HepG2 (cell line): Measurements from ENCODE around the gene AQP10. TPM values are rescaled to one million over a fixed set of nuclear protein-coding genes. Genes with fewer than 3 reads are reported as not detected.

Experiments used
- CAMTA2 ChIP-seq: sonication (generic); formaldehyde crosslinking; IDR thresholded peaks from 2 replicates; pipeline ENCODE4 v1.4.0; 2020; ENCODE audit warnings: mild to moderate bottlenecking, missing genetic modification reagents, borderline replicate concordance
- DNMT1 ChIP-seq: sonication (generic); formaldehyde crosslinking; IDR thresholded peaks from 2 replicates; pipeline ENCODE4 v1.5.1; 2020; ENCODE audit warnings: mild to moderate bottlenecking, missing genetic modification reagents
- GABPB1 ChIP-seq: IDR thresholded peaks from 2 replicates; pipeline ENCODE4 v1.6.1; 2016; ENCODE audit warnings: mild to moderate bottlenecking, missing genetic modification reagents, moderate library complexity, missing compliant biosample characterization
- IRF1 ChIP-seq: sonication (generic); formaldehyde crosslinking; IDR thresholded peaks from 2 replicates; pipeline ENCODE4 v1.4.0; 2020; ENCODE audit warnings: low read depth, mild to moderate bottlenecking, missing genetic modification reagents
- LCORL ChIP-seq, 2 experiments: fragments of 450-650 bp in 1 of 2; sonication (generic) in 1 of 2; formaldehyde crosslinking in 1 of 2; IDR thresholded peaks; 2 replicates each; pipeline versions ENCODE4 v1.5.0 to v1.6.1; 2017 to 2020; ENCODE audit warnings: antibody characterized with exemption in 1 of 2, missing genetic modification reagents in 1 of 2
- MATR3 ChIP-seq: sonication (generic); formaldehyde crosslinking; IDR thresholded peaks from 2 replicates; pipeline ENCODE4 v1.4.0; 2020; ENCODE audit warnings: missing genetic modification reagents
- MEIS2 ChIP-seq: sonication (generic); formaldehyde crosslinking; IDR thresholded peaks from 2 replicates; pipeline ENCODE4 v1.9.0; 2021; ENCODE audit warnings: mild to moderate bottlenecking, missing genetic modification reagents
- NCOA5 ChIP-seq: sonication (generic); formaldehyde crosslinking; IDR thresholded peaks from 2 replicates; pipeline ENCODE4 v1.4.0; 2020; ENCODE audit warnings: missing genetic modification reagents
- NFE2L1 ChIP-seq: sonication (generic); formaldehyde crosslinking; IDR thresholded peaks from 2 replicates; pipeline ENCODE4 v1.4.0; 2020; ENCODE audit warnings: missing genetic modification reagents, mild to moderate bottlenecking, borderline replicate concordance
- PRDM15 ChIP-seq: sonication (generic); formaldehyde crosslinking; IDR thresholded peaks from 2 replicates; pipeline ENCODE4 v1.4.0; 2020; ENCODE audit warnings: missing genetic modification reagents
- RELA ChIP-seq: sonication (generic); formaldehyde crosslinking; IDR thresholded peaks from 2 replicates; pipeline ENCODE4 v1.4.0; 2020; ENCODE audit warnings: missing genetic modification reagents
- SMARCC2 ChIP-seq: fragments of 450-650 bp; IDR thresholded peaks from 2 replicates; pipeline ENCODE4 v1.6.1; 2017; ENCODE audit warnings: antibody characterized with exemption, mild to moderate bottlenecking
- ZNF224 ChIP-seq: sonication (generic); formaldehyde crosslinking; IDR thresholded peaks from 2 replicates; pipeline ENCODE4 v1.5.0; 2020; ENCODE audit warnings: mild to moderate bottlenecking, missing genetic modification reagents
- ZNF441 ChIP-seq: sonication (generic); formaldehyde crosslinking; IDR thresholded peaks from 2 replicates; pipeline ENCODE4 v1.7.0; 2021; ENCODE audit warnings: missing genetic modification reagents, borderline replicate concordance
- ZNF513 ChIP-seq: sonication (generic); formaldehyde crosslinking; conservative IDR thresholded peaks from 2 replicates; pipeline ENCODE4 v1.5.0; 2020; ENCODE audit warnings: missing genetic modification reagents
- ZNF543 ChIP-seq: sonication (generic); formaldehyde crosslinking; IDR thresholded peaks from 2 replicates; pipeline ENCODE4 v1.4.0; 2020; ENCODE audit warnings: mild to moderate bottlenecking, missing genetic modification reagents
- ZNF549 ChIP-seq: sonication (generic); formaldehyde crosslinking; IDR thresholded peaks from 2 replicates; pipeline ENCODE4 v1.5.0; 2020; ENCODE audit warnings: missing genetic modification reagents
- ZNF609 ChIP-seq: sonication (generic); formaldehyde crosslinking; IDR thresholded peaks from 2 replicates; pipeline ENCODE4 v1.4.0; 2020; ENCODE audit warnings: mild to moderate bottlenecking, missing genetic modification reagents, borderline replicate concordance
- ZSCAN25 ChIP-seq: sonication (generic); formaldehyde crosslinking; IDR thresholded peaks from 2 replicates; pipeline ENCODE4 v1.8.0; 2022; ENCODE audit warnings: mild to moderate bottlenecking, missing genetic modification reagents
- polyA plus RNA-seq, 8 experiments: library from polyadenylated mRNA; depleted of rRNA in 3 of 8; stranded (reverse) in 7 of 8; unstranded in 1 of 8; fragments of >200 nt; fragmentation: Illumina TruSeq in 4 of 8; extraction: Trizol in 4 of 8; gene quantifications; 2 replicates each; pipeline versions ENCODE4 v1.2.1 to v1.2.3, GENCODE V29; 2011 to 2016; ENCODE audit warnings: low read depth in 4 of 8, missing spikeins in 1 of 8, mixed read lengths in 1 of 8; ENCODE audit not compliant: insufficient read depth in 1 of 8
- total RNA-seq, 5 experiments: library from RNA; depleted of rRNA; stranded (reverse); fragments of >200 nt; fragmentation: Illumina TruSeq; extraction: Trizol; gene quantifications; 2 replicates each; pipeline ENCODE4 v1.2.3, GENCODE V29; 2016; ENCODE audit warnings: low read depth in 1 of 5

AQP10 gene
- total and polyA plus RNA-seq, 2 of the 13 experiments (the other 11 are each of a cell fraction or from before 2014, with no cell fraction given), result 0.30 TPM; not detected in 1

- TF ChIP-seq ZNF513 (CRISPR knock-in tag) (no peak), NCOA5 (no peak), ZNF549 (CRISPR knock-in tag) (no peak), MATR3 (no peak), SMARCC2 (no peak), NFE2L1 (no peak), ZNF441 (CRISPR knock-in tag) (no peak), LCORL (IDR thresholded peaks at IDR 0.05) (no peak), LCORL (CRISPR knock-in tag; IDR thresholded peaks at IDR 0.05) (peak; percentile 60), ZSCAN25 (CRISPR knock-in tag) (no peak), IRF1 (CRISPR knock-in tag) (no peak), DNMT1 (CRISPR knock-in tag) (no peak), ZNF609 (no peak), MEIS2 (CRISPR knock-in tag) (no peak), RELA (no peak), CAMTA2 (CRISPR knock-in tag) (peak; percentile 70; the same call in 1 of the 2 replicates), GABPB1 (CRISPR knock-in tag) (peak; percentile 84), ZNF543 (CRISPR knock-in tag) (no peak), ZNF224 (peak; percentile 32; the same call in 1 of the 2 replicates), PRDM15 (no peak)
These were observed 48.5 kb upstream of the AQP10 start, which contains the start of gene HAX1 (continued) for GRCh38 chr1:154272217-154272998.
